NB4 (cell line): ENCODE results near the gene FOXP1.

Experiments used
- CTCF ChIP-seq: IDR thresholded peaks from one replicate; pipeline ENCODE4 v1.5.1; 2012; ENCODE audit warnings: low read depth, low read length
- MAX ChIP-seq: IDR thresholded peaks from 2 replicates; pipeline ENCODE4 v1.6.1; 2011; ENCODE audit warnings: low read depth, low read length
- POLR2A ChIP-seq: IDR thresholded peaks from 2 replicates; pipeline ENCODE4 v1.6.1; 2011; ENCODE audit warnings: mild to moderate bottlenecking; ENCODE audit not compliant: insufficient read length; ENCODE audit errors: extremely low read depth

GRCh38 chr3:71154846-71155245, 428.7 kb downstream of the FOXP1 start:
- TF ChIP-seq CTCF (no peak), POLR2A (no peak), MAX (no peak)
